Measurements from ENCODE around the gene CCDC8.
"Not testable (repeated sequence)": the region's sequence is repeated elsewhere in the genome, so short reads cannot be mapped to it uniquely, and the experiment has no call there.

The CCDC8 gene

DNA sequence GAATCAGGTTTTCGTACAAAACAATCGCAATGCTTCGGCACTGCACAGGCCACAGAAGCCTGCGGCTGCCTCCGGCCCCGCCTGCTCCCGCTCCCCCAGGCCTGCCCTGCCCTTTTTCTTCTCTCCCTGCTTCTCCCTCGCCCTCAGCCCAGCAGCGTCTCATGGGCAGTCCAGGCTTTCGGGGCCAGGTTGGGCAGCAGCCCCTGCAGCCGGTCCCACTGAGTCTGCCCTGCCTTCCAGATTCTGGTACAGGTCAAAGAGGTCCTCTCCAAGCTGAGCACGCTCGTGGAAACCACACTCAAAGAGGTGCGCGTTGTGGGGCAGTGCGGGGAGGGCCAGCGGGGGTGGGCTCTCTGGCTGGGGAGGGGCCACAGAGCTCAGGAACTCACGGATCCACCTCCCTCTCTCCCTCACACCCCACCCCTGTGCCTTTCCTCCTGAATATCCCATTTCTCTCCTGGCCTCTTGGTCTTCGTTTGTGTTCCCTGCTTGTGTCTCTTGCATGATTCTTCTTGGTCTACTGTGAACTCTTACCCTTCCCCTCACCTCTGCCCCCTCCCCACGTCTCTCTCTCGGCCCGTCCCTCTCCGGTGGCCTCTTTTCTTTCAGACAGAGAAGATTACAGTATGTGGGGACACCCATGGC, 30.1 kb downstream of the CCDC8 start:
- no peak for DNase-seq (ENCODE audit: low read depth in 3 of 3)

DNA sequence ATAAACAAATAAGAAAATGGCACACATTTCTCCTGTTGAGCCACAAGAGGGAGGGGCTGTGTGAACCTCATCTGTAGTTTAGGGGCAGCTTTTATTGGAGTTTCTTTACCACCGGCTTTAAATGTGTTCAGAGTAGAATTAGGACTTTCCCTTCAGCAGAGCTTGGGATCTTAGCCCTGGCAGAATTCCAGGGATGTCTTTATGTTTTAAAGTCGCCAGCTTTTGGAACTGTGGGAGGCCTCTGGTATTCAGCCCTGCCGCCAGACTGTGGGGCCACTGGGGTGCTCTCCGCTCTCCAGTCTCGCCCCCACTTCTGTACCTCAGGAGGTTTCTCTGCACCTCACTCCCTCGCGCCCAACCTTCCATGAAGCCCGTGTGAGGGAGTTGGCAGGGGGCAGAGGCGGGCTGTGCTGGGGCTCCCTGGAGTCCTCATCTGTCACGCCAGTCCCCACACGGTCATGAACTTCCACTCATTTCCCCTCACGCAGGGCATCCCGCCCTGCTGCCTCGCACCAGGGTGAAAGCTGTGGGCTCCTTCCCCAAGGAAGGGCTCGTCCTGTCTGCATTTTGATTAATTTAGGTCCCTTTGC, 31.5 kb downstream of the CCDC8 start:
- no peak for DNase-seq (ENCODE audit: low read depth in 3 of 3)

GRCh38 chr19:46381346-46381745, 32.0 kb downstream of the CCDC8 start:
- DNase-seq (ENCODE audit: low read depth in 3 of 3), result no peak

DNA sequence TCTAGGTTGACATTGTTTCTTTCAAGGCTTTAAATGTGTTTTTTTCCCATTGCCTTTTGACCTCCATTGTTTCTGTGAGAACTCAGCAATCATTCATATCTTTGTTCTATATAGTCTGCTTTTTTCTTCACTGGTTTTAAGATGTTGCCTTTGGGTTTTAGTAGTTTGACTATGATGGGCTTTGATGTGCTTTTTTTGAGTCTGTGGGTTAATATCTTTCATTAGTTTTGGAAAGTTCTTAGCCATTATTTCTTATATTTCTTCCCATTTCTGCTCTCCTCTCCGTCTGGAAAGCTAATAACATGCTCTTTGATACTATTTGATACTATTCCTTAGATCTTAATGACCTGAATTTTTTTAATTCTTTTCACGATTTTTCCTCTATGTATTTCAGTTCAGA, 32.7 kb downstream of the CCDC8 start:
- DNase-seq (ENCODE audit: low read depth in 3 of 3), result no peak

- no peak for DNase-seq (ENCODE audit: low read depth in 3 of 3)
Observed at GRCh38 chr19:46378268-46378667, 35.1 kb downstream of the CCDC8 start.

DNA sequence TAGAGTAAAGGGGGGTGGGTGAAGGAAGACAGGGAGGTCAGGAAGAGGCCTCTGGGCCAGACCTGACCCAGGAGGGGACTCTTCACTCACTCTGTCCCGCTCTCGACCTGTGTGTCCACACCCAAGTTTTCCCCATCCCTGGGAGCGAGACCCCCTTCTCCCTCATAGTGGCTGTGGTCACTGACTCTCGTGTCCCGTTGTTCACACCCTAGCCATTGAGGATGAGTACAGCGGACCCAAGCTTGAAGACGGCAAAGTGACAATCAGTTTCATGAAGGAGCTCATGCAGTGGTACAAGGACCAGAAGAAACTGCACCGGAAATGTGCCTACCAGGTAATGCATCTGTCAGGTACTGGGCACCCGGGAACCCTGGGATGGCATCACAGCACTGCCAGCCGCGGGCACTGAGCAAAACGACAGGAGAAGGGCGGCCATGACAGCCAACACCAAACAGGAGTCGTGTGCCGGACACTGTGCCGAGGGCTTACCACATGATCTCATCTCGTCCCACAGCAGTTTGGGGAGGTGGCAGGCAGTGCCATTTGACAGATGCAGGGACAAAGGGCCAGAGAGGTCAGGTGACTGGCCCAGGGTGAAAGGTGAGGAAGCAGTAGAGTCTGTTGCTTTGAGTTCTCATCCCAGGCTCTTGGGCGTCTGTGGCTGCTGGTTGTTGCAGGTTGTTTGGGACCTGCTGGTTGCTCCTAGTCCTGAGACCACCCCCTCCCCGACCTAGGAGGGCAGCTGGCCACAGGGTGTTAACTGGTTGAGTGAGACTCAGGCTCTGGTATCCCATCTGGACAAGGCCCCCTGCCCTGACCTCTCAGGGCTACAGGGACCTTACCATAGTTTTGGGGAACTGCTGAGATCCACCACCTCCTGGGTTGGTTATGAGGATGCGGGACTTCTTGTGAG, 36.9 kb downstream of the CCDC8 start:
- no peak for DNase-seq (ENCODE audit: low read depth in 3 of 3)

DNA sequence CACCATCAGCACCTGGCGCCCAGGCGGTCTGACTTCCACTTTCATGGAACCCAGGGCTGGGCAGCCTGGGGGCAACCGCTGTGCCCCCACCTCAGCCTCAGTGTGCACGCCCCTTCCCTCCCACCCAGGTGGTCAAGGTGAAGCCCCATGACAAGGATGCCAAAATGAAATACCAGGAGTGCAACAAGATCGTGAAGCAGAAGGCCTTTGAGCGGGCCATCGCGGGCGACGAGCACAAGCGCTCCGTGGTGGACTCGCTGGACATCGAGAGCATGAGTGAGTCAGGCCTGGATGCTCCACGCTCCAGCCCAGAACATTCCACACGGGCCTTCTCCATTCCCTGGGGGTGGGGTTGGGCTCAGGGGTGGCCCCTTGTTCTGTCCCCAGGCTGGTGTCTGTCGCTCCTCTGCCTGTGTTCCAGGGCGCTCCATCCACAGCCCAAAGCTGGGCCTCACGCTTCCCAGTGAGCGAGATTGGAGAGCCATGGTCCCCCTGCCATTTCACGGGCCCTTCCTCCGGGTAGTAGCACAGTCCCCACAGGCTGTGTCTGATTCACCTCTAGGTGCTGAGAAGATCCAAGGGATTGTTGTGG, 37.8 kb downstream of the CCDC8 start:
- not testable (repeated sequence) for DNase-seq (ENCODE audit: low read depth in 3 of 3)

DNA sequence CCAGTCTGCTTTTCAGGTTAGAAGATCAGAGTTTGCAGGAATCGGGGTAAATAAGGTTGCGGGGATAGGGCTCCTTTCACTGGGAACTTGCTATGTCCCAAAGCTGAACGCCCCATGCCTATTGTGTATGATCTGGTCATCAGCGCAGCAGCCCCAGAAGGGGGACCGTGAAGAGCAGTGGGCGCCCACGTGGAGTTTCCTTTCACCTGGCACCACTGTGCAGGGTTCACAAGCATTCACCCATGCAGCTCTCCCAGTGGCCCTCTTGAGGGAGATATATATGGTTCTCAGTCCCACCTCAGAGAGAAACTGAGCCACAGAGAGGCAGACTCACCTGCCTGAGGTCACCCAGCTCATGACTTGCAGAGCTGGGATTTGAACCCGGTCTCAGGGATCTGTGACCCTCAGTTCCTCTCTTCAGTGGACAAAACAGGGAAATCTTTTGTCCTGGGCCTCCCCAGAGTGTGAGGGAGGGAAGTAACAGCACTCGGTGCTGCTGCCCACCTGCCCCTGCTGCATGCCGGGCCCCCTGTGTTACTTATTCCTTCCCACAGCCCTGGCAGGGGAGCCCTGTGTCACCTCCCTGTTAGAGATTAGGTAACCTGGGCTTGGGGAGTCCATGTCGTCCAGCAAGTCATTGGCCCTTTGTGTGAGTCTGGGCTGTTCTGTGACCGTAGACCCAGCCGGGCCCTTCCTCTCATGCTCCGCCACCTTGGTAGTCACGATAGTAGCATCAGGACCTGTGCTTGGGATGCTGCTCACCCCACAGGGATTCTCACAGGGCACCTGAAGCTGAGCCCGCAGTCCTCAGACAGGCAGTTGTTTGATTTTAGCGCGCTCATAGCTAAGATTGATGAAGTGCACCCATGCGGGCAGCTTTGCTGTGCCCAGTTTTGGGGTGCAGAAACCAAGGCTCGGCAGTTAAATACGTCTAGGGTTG, 38.6 kb downstream of the CCDC8 start:
- no peak for DNase-seq (ENCODE audit: low read depth in 3 of 3)

GRCh38 chr19:46373491-46374359, 39.6 kb downstream of the CCDC8 start:
- no peak for DNase-seq (ENCODE audit: low read depth in 3 of 3)

- no peak for DNase-seq (ENCODE audit: low read depth in 3 of 3)
Observed at GRCh38 chr19:46372901-46373490, 40.4 kb downstream of the CCDC8 start.

DNA sequence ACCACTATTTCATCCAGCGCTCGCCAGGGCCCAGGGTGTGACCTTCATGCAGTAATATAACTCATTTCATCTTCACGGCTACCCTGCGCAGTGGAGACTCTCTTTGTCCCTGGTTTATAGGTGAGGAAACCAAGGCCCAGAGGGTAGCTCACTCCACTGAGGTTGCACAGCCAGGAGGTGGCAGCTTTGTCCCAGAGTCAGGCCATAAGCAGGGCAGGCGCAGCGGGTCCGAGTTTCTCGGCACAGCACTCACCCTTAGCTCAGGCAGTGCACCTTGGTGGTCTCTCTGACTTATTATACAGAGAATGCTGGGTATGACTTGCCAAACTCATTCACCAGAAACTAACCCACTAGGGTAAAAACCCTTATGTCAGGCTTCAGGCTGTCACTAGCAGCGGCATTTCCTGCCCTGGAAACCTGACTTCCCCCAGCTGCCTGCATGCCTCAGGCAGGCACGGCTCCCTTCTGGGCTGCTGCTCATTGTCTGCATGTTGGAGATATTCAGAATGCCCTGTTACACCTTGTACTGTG, 41.9 kb downstream of the CCDC8 start:
- no peak for DNase-seq (ENCODE audit: low read depth in 3 of 3)

DNA sequence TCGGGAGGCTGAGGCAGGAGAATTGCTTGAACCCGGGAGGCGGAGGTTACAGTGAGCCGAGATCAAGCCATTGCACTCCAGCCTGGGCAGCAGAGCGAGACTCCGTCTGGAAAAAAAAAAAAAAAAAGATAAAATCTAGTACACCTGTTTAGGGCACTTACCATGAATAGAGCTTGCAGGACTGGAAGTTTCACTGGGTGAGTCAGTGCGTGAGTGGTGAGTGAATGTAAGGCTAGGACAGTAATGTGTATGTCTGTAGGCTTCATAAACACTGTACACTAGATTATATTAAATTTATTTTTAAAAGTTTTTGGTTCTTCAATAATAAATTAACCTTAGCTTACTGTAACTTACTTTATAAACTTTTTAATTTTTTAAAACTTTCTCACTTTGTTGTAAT, 43.5 kb downstream of the CCDC8 start:
- DNase-seq (ENCODE audit: low read depth in 3 of 3), result no peak

DNA sequence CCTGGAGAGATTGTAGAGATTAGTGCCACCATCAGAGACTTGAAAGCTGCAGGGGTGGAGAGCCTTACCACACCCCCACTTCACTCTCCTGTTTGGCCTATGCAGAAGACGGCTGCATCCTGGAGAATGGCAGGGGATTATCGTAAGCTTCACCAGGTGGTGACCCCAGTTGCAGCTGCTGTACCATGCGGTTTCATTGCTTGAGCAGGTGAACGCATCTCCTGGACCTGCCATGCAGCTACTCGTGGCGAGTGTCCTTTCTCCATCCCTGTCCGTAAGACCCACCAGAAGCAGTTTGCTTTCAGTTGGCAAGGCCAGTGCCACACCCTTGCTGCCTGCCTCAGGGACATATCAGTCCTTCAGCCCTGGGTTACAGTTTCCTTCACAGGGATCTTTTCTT, 45.2 kb downstream of the CCDC8 start:
- DNase-seq (ENCODE audit: low read depth in 3 of 3), result no peak

GRCh38 chr19:46367426-46367825, 45.9 kb downstream of the CCDC8 start:
- DNase-seq (ENCODE audit: low read depth in 3 of 3), result no peak

DNA sequence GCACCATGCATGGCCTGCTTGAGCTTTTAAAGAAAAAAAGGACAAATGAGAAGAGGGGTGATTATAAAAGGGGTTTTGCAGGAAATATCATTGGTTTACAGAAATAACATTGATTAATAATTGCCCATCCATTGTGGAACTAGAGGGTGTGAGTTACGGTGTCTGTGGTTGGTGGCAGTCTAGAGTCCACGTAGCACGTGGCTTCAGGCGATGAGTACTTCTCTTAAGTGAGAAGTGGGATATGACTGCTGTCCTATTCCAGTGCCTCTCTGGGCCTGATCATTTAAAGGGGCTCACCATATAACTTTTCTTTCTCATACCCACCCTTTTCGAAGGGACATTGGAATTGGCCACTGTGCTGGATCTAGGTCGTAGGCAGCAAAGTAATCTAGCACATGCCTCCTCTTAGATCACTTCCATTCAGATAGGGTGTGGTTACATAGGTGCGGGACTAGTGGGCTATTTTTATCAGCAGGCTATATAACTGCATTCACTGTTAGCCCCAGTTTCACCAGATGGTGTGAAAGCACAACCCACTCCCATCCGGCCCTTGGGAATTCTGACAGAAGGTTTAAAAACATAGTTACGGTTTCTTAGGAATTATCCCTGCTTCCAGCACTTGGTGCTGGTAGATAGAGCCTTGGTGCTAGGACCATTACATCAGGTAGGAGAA, 46.6 kb downstream of the CCDC8 start:
- no peak for DNase-seq (ENCODE audit: low read depth in 3 of 3)

GRCh38 chr19:46365561-46365960, 47.8 kb downstream of the CCDC8 start:
- DNase-seq (ENCODE audit: low read depth in 3 of 3), result no peak

- DNase-seq (ENCODE audit: low read depth in 3 of 3), result no peak
Observed at GRCh38 chr19:46364359-46364758, 49.0 kb downstream of the CCDC8 start.

GRCh38 chr19:46361915-46362314, 51.4 kb downstream of the CCDC8 start:
- DNase-seq (ENCODE audit: low read depth in 3 of 3), result no peak
